Hepatocyte (in vitro differentiated cells): ENCODE results near the gene PCDH9. TPM values are rescaled to one million over a fixed set of nuclear protein-coding genes. Genes with fewer than 3 reads are reported as not detected.

ENCODE experiments used
- DNase-seq: peaks from one replicate; pipeline ENCODE4 v3.0.0-alpha.2; 2016; ENCODE audit warnings: low spot score
- H2AFZ ChIP-seq: fragments of 200-600 bp; sonication (generic); 2 replicates; pipeline ENCODE4 v1.6.0; 2016; ENCODE audit warnings: antibody characterized with exemption, mild to moderate bottlenecking
- H3K27ac ChIP-seq: fragments of 200-600 bp; sonication (generic); 2 replicates; pipeline ENCODE4 v1.5.1; 2016; ENCODE audit warnings: mild to moderate bottlenecking
- H3K27me3 ChIP-seq: fragments of 200-600 bp; sonication (generic); 2 replicates; pipeline ENCODE4 v1.6.1; 2016
- H3K36me3 ChIP-seq: fragments of 200-600 bp; sonication (generic); replicated peaks from 2 replicates; pipeline ENCODE4 v1.5.1; 2016; ENCODE audit warnings: low read depth; ENCODE audit not compliant: insufficient read depth
- H3K4me1 ChIP-seq: fragments of 200-600 bp; sonication (generic); 2 replicates; pipeline ENCODE4 v1.5.1; 2016; ENCODE audit warnings: mild to moderate bottlenecking, moderate library complexity; ENCODE audit not compliant: insufficient read depth
- H3K4me2 ChIP-seq: fragments of 200-600 bp; sonication (generic); 2 replicates; pipeline ENCODE4 v1.6.0; 2016
- H3K4me3 ChIP-seq: fragments of 200-600 bp; sonication (generic); 2 replicates; pipeline ENCODE4 v1.5.1; 2016; ENCODE audit warnings: mild to moderate bottlenecking
- H3K79me2 ChIP-seq: fragments of 200-600 bp; sonication (generic); 2 replicates; pipeline ENCODE4 v1.6.0; 2017; ENCODE audit warnings: mild to moderate bottlenecking
- H3K9me2 ChIP-seq: fragments of 200-600 bp; sonication (generic); replicated peaks from 2 replicates; pipeline ENCODE4 v1.6.0; 2017; ENCODE audit warnings: mild to moderate bottlenecking; ENCODE audit not compliant: insufficient read depth
- H3K9me3 ChIP-seq: fragments of 200-600 bp; sonication (generic); 2 replicates; pipeline ENCODE4 v1.5.1; 2016; ENCODE audit warnings: low read depth, mild to moderate bottlenecking
- H4K20me1 ChIP-seq: fragments of 200-600 bp; sonication (generic); 2 replicates; pipeline ENCODE4 v1.6.0; 2016; ENCODE audit warnings: mild to moderate bottlenecking; ENCODE audit not compliant: insufficient read depth, poor library complexity, severe bottlenecking
- EZH2 ChIP-seq: fragments of 200-600 bp; sonication (generic); IDR thresholded peaks from 2 replicates; pipeline ENCODE4 v1.6.1; 2016; ENCODE audit warnings: antibody characterized with exemption, mild to moderate bottlenecking, borderline replicate concordance
- EZH2phosphoT487 ChIP-seq: fragments of 200-600 bp; sonication (generic); IDR thresholded peaks from one replicate; pipeline ENCODE4 v1.6.1; 2018; ENCODE audit warnings: antibody characterized with exemption, mild to moderate bottlenecking, low read depth, moderate library complexity; ENCODE audit not compliant: unreplicated experiment, severe bottlenecking
- WGBS: methylation state at CpG from one replicate; pipeline ENCODE4 v1.1.6; 2016; ENCODE audit warnings: low lambda C conversion rate; ENCODE audit errors: missing lambda C conversion rate; 5-methylcytosine and 5-hydroxymethylcytosine counted together
- polyA plus RNA-seq: library from polyadenylated mRNA; unstranded; fragments of >200 nt; fragmentation: Nextera tagmentation; extraction: Ambion mirVana; gene quantifications from 2 replicates; pipeline ENCODE4 v1.2.1, GENCODE V29; 2016
- total RNA-seq: library from RNA; depleted of rRNA; stranded (reverse); fragments of >200 nt; gene quantifications from 2 replicates; pipeline ENCODE4 v1.2.3, GENCODE V29; 2014
- TF ChIP-seq, protein P1 (sequence below): fragments of 200-600 bp; sonication (generic); IDR thresholded peaks from 2 replicates; pipeline ENCODE4 v1.5.1; 2016; ENCODE audit warnings: antibody characterized with exemption, mild to moderate bottlenecking; ENCODE audit not compliant: poor library complexity

PCDH9 gene
- total and polyA plus RNA-seq, 2 experiments from 2014 or later, result 6.9 to 15.0 TPM

DNA sequence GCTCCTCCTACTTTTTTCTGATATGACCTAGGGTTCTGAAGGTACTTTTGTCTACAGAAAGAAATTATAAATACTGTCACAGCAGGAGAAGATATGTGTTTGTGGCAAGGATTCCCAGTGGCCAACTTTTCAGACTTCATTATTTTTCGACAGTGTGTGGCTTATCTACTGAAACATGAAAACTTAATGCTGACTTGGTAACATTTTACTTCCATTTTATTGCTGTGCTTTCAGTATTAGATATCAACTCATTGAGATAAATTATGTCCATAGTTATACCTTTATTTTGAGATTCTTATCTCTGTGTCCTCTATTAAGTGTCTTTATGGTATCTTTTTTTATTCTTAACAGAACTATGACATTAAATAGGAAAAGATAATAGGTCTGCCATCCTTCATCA lies 700.0 kb downstream of the PCDH9 start:
- WGBS, result 73% methylated on average over 1 of the region's 1 CpG
- H4K20me1 ChIP-seq, result no peaks in the 10 kb centered on the region
- H3K79me2 ChIP-seq, result no peaks in the 10 kb centered on the region
- no peak overlapping the region for H2AFZ ChIP-seq
- H3K4me1 ChIP-seq, result no peaks in the 10 kb centered on the region
- no peaks in the 10 kb centered on the region for H3K9me2 ChIP-seq
- no peak overlapping the region for H3K4me2 ChIP-seq
- no peak overlapping the region for H3K27ac ChIP-seq
- H3K36me3 ChIP-seq, result no peaks in the 10 kb centered on the region
- H3K9me3 ChIP-seq, result no peaks in the 10 kb centered on the region
- H3K4me3 ChIP-seq, result no peak overlapping the region
- no peaks in the 10 kb centered on the region for H3K27me3 ChIP-seq
- TF ChIP-seq EZH2phosphoT487 (no peak), EZH2 (no peak)
- TF ChIP-seq, protein P1, sequence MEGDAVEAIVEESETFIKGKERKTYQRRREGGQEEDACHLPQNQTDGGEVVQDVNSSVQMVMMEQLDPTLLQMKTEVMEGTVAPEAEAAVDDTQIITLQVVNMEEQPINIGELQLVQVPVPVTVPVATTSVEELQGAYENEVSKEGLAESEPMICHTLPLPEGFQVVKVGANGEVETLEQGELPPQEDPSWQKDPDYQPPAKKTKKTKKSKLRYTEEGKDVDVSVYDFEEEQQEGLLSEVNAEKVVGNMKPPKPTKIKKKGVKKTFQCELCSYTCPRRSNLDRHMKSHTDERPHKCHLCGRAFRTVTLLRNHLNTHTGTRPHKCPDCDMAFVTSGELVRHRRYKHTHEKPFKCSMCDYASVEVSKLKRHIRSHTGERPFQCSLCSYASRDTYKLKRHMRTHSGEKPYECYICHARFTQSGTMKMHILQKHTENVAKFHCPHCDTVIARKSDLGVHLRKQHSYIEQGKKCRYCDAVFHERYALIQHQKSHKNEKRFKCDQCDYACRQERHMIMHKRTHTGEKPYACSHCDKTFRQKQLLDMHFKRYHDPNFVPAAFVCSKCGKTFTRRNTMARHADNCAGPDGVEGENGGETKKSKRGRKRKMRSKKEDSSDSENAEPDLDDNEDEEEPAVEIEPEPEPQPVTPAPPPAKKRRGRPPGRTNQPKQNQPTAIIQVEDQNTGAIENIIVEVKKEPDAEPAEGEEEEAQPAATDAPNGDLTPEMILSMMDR, result no peak
- no peak for DNase-seq

DNA sequence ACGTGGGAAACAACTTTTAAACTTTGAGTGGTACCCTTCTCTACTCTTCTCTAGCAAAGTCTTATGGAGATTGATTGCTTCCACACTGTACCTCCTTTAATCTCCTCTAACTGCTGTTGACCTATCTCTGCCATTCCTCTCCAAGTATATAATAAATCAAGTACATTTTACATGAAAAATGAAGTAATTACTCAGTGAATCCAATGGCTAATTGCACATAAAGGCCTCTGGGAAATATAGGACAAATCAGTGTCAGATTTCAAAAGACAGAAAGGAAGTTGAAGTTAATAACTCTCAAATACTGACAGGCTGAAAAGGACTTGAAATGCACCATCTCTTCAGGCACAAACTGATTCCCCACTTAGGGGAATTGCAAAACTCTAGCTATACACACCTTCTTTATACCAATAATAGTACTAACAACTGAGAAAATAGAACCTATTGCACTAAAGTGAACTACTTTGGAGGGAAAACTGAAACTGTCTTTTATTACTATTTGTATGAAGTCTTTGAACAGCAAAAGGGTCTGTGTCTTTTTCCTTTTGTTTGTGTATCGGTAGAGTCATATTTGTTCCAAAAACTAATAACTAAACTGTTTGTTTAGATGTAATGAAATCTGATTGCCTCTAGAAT lies 701.1 kb downstream of the PCDH9 start:
- DNase-seq, result no peak
- H3K36me3 ChIP-seq, result no peaks in the 10 kb centered on the region
- WGBS, result 54% methylated on average over 2 of the region's 2 CpGs
- no peaks in the 10 kb centered on the region for H3K4me1 ChIP-seq
- no peaks in the 10 kb centered on the region for H3K9me3 ChIP-seq
- H3K79me2 ChIP-seq, result no peaks in the 10 kb centered on the region
- no peaks in the 10 kb centered on the region for H3K27me3 ChIP-seq
- H2AFZ ChIP-seq, result no peak overlapping the region
- no peak overlapping the region for H3K4me2 ChIP-seq
- no peaks in the 10 kb centered on the region for H4K20me1 ChIP-seq
- no peak overlapping the region for H3K27ac ChIP-seq
- no peaks in the 10 kb centered on the region for H3K9me2 ChIP-seq
- TF ChIP-seq EZH2phosphoT487 (no peak), EZH2 (no peak)
- TF ChIP-seq, protein P1, result no peak
- no peak overlapping the region for H3K4me3 ChIP-seq

DNA sequence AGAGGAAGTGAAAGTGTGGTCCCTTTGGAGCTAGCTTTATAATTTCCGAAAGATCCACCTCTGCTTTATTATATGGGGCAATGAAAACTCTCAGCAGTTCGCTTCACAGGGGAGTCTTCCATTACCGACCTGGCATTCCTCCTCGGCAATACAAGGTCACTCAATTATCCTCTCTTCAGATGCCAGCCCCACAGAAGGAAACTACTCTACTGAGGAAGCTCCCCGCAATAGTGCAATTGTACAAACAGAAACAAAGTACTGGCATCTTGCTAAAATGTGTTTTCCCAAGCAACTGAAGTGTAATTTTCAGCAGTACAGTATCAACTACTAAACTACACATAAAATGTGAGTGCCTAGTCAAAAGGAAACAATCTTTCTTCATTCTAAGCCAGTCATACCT lies 702.0 kb downstream of the PCDH9 start:
- Histone ChIP-seq H4K20me1 (no peaks in the 10 kb centered on the region), H3K4me2 (no peak overlapping the region), H3K9me3 (no peaks in the 10 kb centered on the region), H3K27me3 (no peaks in the 10 kb centered on the region), H3K4me1 (no peaks in the 10 kb centered on the region), H3K79me2 (no peaks in the 10 kb centered on the region), H3K27ac (no peak overlapping the region), H3K4me3 (no peak overlapping the region), H3K9me2 (no peaks in the 10 kb centered on the region), H2AFZ (no peak overlapping the region), H3K36me3 (no peaks in the 10 kb centered on the region)
- 70% methylated on average over 5 of the region's 5 CpGs for WGBS
- no peak for DNase-seq
- TF ChIP-seq EZH2 (no peak), EZH2phosphoT487 (no peak)
- TF ChIP-seq, protein P1, result no peak
